Neural progenitor cell (in vitro differentiated cells): Measurements from ENCODE around the gene GJB6. TPM values are rescaled to one million over a fixed set of nuclear protein-coding genes. Genes with fewer than 3 reads are reported as not detected.

Experiments
- DNase-seq: peaks from one replicate; pipeline ENCODE4 v3.0.0-alpha.2; 2016; ENCODE audit warnings: low spot score
- H2AFZ ChIP-seq: fragments of 200-600 bp; sonication (generic); replicated peaks from 2 replicates; pipeline ENCODE4 v1.6.1; 2016; ENCODE audit warnings: antibody characterized with exemption
- H3F3A ChIP-seq: fragments of 200-600 bp; sonication (generic); 2 replicates; pipeline ENCODE4 v1.6.1; 2016; ENCODE audit warnings: antibody characterized with exemption, low read depth
- H3K27ac ChIP-seq: fragments of 200-600 bp; sonication (generic); 2 replicates; pipeline ENCODE4 v1.5.1; 2016; ENCODE audit warnings: mild to moderate bottlenecking
- H3K27me3 ChIP-seq: fragments of 200-600 bp; sonication (generic); 2 replicates; pipeline ENCODE4 v1.6.1; 2016; ENCODE audit warnings: mild to moderate bottlenecking, moderate library complexity
- H3K36me3 ChIP-seq: fragments of 200-600 bp; sonication (generic); 2 replicates; pipeline ENCODE4 v1.5.1; 2016
- H3K4me1 ChIP-seq: fragments of 200-600 bp; sonication (generic); 2 replicates; pipeline ENCODE4 v1.6.1; 2016; ENCODE audit warnings: mixed run types
- H3K4me2 ChIP-seq: fragments of 200-600 bp; sonication (generic); 2 replicates; pipeline ENCODE4 v1.6.1; 2016
- H3K4me3 ChIP-seq: fragments of 200-600 bp; sonication (generic); 2 replicates; pipeline ENCODE4 v1.5.1; 2016
- H3K79me2 ChIP-seq: fragments of 200-600 bp; sonication (generic); 2 replicates; pipeline ENCODE4 v1.6.1; 2016; ENCODE audit warnings: low read depth
- H3K9ac ChIP-seq: fragments of 200-600 bp; sonication (generic); 2 replicates; pipeline ENCODE4 v1.6.1; 2016
- H3K9me3 ChIP-seq: fragments of 200-600 bp; sonication (generic); 2 replicates; pipeline ENCODE4 v1.5.1; 2016; ENCODE audit warnings: low read depth
- H4K20me1 ChIP-seq: fragments of 200-600 bp; sonication (generic); 2 replicates; pipeline ENCODE4 v1.6.1; 2016; ENCODE audit warnings: low read depth
- H3K27ac Mint-ChIP-seq: 3 replicates; pipeline ENCODE4 v1.8.0; 2021; ENCODE audit warnings: mixed read lengths
- H3K27me3 Mint-ChIP-seq: 2 replicates; pipeline ENCODE4 v1.8.0; 2022; ENCODE audit warnings: low read depth, mild to moderate bottlenecking, inconsistent platforms, moderate library complexity, mixed read lengths; ENCODE audit not compliant: insufficient read depth
- H3K36me3 Mint-ChIP-seq: 3 replicates; pipeline ENCODE4 v1.8.0; 2021; ENCODE audit warnings: mixed read lengths
- H3K4me1 Mint-ChIP-seq: 3 replicates; pipeline ENCODE4 v1.8.0; 2021; ENCODE audit warnings: mixed read lengths
- H3K4me3 Mint-ChIP-seq: 3 replicates; pipeline ENCODE4 v1.8.0; 2021; ENCODE audit warnings: mild to moderate bottlenecking, moderate library complexity, mixed read lengths
- H3K9me3 Mint-ChIP-seq: 3 replicates; pipeline ENCODE4 v1.8.0; 2020; ENCODE audit warnings: mixed read lengths
- EZH2 ChIP-seq: fragments of 200-600 bp; sonication (generic); IDR thresholded peaks from 2 replicates; pipeline ENCODE4 v1.6.1; 2017; ENCODE audit warnings: antibody characterized with exemption, mild to moderate bottlenecking, moderate library complexity
- EZH2phosphoT487 ChIP-seq: fragments of 200-600 bp; sonication (generic); IDR thresholded peaks from 2 replicates; pipeline ENCODE4 v1.6.1; 2017; ENCODE audit warnings: antibody characterized with exemption
- total RNA-seq: library from RNA; depleted of rRNA; stranded (reverse); fragments of >200 nt; gene quantifications from 2 replicates; pipeline ENCODE4 v1.2.3, GENCODE V29; 2015; ENCODE audit warnings: low replicate concordance
- TF ChIP-seq, protein P1 (sequence below): fragments of 200-600 bp; sonication (generic); IDR thresholded peaks from 2 replicates; pipeline ENCODE4 v1.5.1; 2017; ENCODE audit warnings: antibody characterized with exemption, mild to moderate bottlenecking

Gene GJB6
- total RNA-seq, 1 donor from 2014 or later, result not detected

DNA sequence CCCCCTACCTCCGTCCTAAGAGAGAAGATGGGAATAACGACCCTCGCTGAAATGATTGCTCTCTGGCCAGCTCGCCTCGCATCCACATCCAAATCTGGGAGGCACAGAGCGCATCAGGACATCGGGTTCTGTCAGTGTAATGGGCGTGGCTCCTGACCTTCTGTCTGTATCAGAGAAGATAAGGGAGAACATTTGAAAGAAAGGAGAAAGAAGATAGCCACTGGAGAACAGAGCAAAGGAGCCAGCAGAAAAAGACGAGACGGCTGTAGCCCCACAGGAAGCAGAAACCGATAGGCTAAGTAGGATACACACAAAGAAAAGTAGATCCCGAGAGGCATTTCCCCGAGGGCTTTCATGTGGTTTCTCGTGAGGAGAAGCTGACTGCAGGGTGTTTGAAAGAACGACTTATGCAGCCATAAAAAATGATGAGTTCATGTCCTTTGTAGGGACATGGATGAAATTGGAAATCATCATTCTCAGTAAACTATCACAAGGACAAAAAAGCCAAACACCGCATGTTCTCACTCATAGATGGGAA lies 25.4 kb downstream of the GJB6 start:
- Mint-ChIP-seq H3K27ac (no peak overlapping the region), H3K4me1 (peaks cover 8% of the 10 kb centered on the region), H3K36me3 (no peaks in the 10 kb centered on the region), H3K4me3 (no peak overlapping the region), H3K27me3 (peaks cover 4% of the 10 kb centered on the region), H3K9me3 (peaks cover 6% of the 10 kb centered on the region)
- Histone ChIP-seq H3K9me3 (no peaks in the 10 kb centered on the region), H3K9ac (no peak overlapping the region), H3K27ac (no peak overlapping the region), H3F3A (no peaks in the 10 kb centered on the region), H3K79me2 (no peaks in the 10 kb centered on the region), H3K4me2 (no peak overlapping the region), H3K36me3 (no peaks in the 10 kb centered on the region), H3K27me3 (peaks cover 5% of the 10 kb centered on the region), H3K4me1 (no peaks in the 10 kb centered on the region), H3K4me3 (no peak overlapping the region), H4K20me1 (no peaks in the 10 kb centered on the region), H2AFZ (no peak overlapping the region)
- TF ChIP-seq EZH2phosphoT487 (no peak), EZH2 (no peak)
- TF ChIP-seq, protein P1, sequence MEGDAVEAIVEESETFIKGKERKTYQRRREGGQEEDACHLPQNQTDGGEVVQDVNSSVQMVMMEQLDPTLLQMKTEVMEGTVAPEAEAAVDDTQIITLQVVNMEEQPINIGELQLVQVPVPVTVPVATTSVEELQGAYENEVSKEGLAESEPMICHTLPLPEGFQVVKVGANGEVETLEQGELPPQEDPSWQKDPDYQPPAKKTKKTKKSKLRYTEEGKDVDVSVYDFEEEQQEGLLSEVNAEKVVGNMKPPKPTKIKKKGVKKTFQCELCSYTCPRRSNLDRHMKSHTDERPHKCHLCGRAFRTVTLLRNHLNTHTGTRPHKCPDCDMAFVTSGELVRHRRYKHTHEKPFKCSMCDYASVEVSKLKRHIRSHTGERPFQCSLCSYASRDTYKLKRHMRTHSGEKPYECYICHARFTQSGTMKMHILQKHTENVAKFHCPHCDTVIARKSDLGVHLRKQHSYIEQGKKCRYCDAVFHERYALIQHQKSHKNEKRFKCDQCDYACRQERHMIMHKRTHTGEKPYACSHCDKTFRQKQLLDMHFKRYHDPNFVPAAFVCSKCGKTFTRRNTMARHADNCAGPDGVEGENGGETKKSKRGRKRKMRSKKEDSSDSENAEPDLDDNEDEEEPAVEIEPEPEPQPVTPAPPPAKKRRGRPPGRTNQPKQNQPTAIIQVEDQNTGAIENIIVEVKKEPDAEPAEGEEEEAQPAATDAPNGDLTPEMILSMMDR, result no peak
- no peak for DNase-seq

DNA sequence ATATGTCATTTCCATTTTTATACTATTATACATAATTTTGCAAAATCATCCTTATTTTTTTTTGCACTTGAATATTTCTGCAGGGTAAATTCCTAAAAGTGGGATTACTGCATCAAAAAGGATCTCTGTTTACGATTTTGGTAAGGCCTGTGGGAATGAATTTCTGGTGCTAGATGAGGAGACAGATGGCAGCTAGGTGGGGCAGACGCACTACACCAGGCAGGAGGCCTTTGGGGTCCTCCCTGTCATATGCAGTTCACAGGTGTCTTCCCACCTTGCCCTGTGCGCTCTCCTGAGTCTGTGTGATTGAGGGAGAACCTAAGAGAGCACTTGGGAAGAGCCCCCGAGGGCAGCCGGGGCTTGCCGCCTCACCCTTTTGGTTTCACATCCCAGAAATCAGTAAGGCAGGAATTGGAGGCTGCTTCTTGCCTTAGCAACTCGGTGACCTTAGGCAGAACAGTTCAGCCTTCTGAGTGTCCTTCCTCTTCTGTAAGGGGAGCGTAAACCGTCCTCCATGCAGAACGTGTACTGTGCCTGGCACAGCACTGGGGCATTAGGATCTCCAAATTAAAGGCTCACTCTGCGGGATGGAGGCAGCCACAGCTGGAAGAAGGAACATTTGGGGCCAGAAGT lies 25.9 kb downstream of the GJB6 start:
- DNase-seq, result no peak
- H3K36me3 Mint-ChIP-seq, result no peaks in the 10 kb centered on the region
- H3K27me3 Mint-ChIP-seq, result peaks cover 7% of the 10 kb centered on the region
- no peak overlapping the region for H3K4me3 ChIP-seq
- no peak overlapping the region for H3K4me2 ChIP-seq
- peaks cover 5% of the 10 kb centered on the region for H3K27me3 ChIP-seq
- H3K4me1 Mint-ChIP-seq, result peaks cover 8% of the 10 kb centered on the region
- H3K9ac ChIP-seq, result no peak overlapping the region
- H3K36me3 ChIP-seq, result no peaks in the 10 kb centered on the region
- no peak overlapping the region for H2AFZ ChIP-seq
- H4K20me1 ChIP-seq, result no peaks in the 10 kb centered on the region
- no peak overlapping the region for H3K27ac Mint-ChIP-seq
- H3K9me3 Mint-ChIP-seq, result peaks cover 7% of the 10 kb centered on the region
- no peaks in the 10 kb centered on the region for H3K4me1 ChIP-seq
- H3K79me2 ChIP-seq, result no peaks in the 10 kb centered on the region
- no peak overlapping the region for H3K27ac ChIP-seq
- no peak for TF ChIP-seq EZH2
- TF ChIP-seq EZH2phosphoT487, result no peak
- TF ChIP-seq, protein P1, result no peak
- no peaks in the 10 kb centered on the region for H3F3A ChIP-seq
- no peaks in the 10 kb centered on the region for H3K9me3 ChIP-seq
- no peak overlapping the region for H3K4me3 Mint-ChIP-seq

DNA sequence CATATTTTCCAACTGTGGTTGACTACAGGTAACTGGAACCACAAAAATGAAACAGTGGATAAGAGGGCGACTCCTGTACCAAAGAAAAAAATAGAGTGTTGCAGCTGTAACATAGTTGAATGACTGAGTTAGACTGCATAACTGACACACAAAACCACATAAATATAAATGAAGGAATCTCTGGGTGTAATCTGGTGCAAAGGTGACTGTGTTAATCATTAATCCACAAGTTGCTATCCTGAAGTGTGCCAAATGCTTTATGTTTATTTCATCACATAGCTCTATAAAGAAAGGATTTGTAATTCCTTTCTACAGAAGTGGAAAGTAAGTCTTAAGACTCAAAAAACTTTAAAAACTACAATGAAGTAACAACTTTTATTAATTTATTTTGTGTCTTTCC lies 33.3 kb downstream of the GJB6 start:
- TF ChIP-seq EZH2phosphoT487 (no peak), EZH2 (no peak)
- TF ChIP-seq, protein P1, result no peak
- H3K4me1 ChIP-seq, result peaks cover 8% of the 10 kb centered on the region
- H3K36me3 ChIP-seq, result no peaks in the 10 kb centered on the region
- Mint-ChIP-seq H3K27ac (no peak overlapping the region), H3K9me3 (peaks cover 17% of the 10 kb centered on the region), H3K4me3 (no peak overlapping the region), H3K36me3 (no peaks in the 10 kb centered on the region), H3K4me1 (peaks cover 8% of the 10 kb centered on the region), H3K27me3 (peaks cover 28% of the 10 kb centered on the region)
- no peak for DNase-seq
- peaks cover 11% of the 10 kb centered on the region for H4K20me1 ChIP-seq
- no peak overlapping the region for H2AFZ ChIP-seq
- no peak overlapping the region for H3K4me2 ChIP-seq
- H3F3A ChIP-seq, result peaks cover 10% of the 10 kb centered on the region
- H3K27ac ChIP-seq, result no peak overlapping the region
- peaks cover 43% of the 10 kb centered on the region for H3K27me3 ChIP-seq
- no peaks in the 10 kb centered on the region for H3K9me3 ChIP-seq
- no peaks in the 10 kb centered on the region for H3K79me2 ChIP-seq
- H3K9ac ChIP-seq, result no peak overlapping the region
- H3K4me3 ChIP-seq, result no peak overlapping the region
